Heart right ventricle (tissue), 16 donors: Measurements from ENCODE around the gene KCNJ6. TPM values are rescaled to one million over a fixed set of nuclear protein-coding genes. Genes with fewer than 3 reads are reported as not detected.

Experiments
- ATAC-seq, 8 donors: fragments of 200-7000 bp; cut with Tn5 transposase; one replicate each; pipeline ENCODE4 v1.9.1; 2020; ENCODE audit warnings: mild to moderate bottlenecking in 8 of 8, moderate library complexity in 8 of 8, moderate number of reproducible peaks in 1 of 8
- DNase-seq, 2 donors: peaks; one replicate each; pipeline ENCODE4 v3.0.0-alpha.2; 2020
- H3K27ac ChIP-seq, 10 donors: fragments of 200-600 bp; sonication (generic) in 2 of 10; one replicate each; pipeline versions ENCODE4 v1.5.0 to v1.8.0; 2020 to 2022; ENCODE audit warnings: mild to moderate bottlenecking in 3 of 10
- H3K27me3 ChIP-seq, 7 donors: fragments of 200-600 bp; one replicate each; pipeline ENCODE4 v1.8.0; 2021 to 2022; ENCODE audit warnings: mild to moderate bottlenecking in 2 of 7
- H3K36me3 ChIP-seq, 9 donors: fragments of 200-600 bp; sonication (generic) in 1 of 9; one replicate each; pipeline versions ENCODE4 v1.5.0 to v1.8.0; 2020 to 2022; ENCODE audit warnings: mild to moderate bottlenecking in 2 of 9
- H3K4me1 ChIP-seq, 9 donors: fragments of 200-600 bp; sonication (generic) in 1 of 9; one replicate each; pipeline versions ENCODE4 v1.5.0 to v1.8.0; 2020 to 2022; ENCODE audit warnings: mild to moderate bottlenecking in 4 of 9
- H3K4me3 ChIP-seq, 10 donors: fragments of 200-600 bp; sonication (generic) in 2 of 10; one replicate each; pipeline versions ENCODE4 v1.5.0 to v1.8.0; 2020 to 2022; ENCODE audit warnings: mild to moderate bottlenecking in 7 of 10, moderate library complexity in 2 of 10
- H3K9me3 ChIP-seq, 11 donors: fragments of 200-600 bp in 10 of 11; sonication (generic) in 2 of 11; one replicate each; pipeline versions ENCODE4 v1.5.0 to v1.8.0; 2013 to 2022; ENCODE audit warnings: mild to moderate bottlenecking in 2 of 11, control low read depth in 1 of 11, moderate library complexity in 1 of 11
- WGBS, 2 donors: extraction: QIAGEN DNeasy Blood & Tissue Kit; methylation state at CpG; one replicate each; pipeline ENCODE4 v1.1.7; 2013; ENCODE audit warnings: inconsistent platforms in 1 of 2; 5-methylcytosine and 5-hydroxymethylcytosine counted together
- intact Hi-C, 10 donors: fragments of 100-400 bp; cut with DNase I; formaldehyde crosslinking; loops; one replicate each; pipeline versions ENCODE4 v1.11.1 to v1.14.2; 2022
- polyA plus RNA-seq, 2 donors: library from polyadenylated mRNA; stranded (reverse); fragments of 200-250 nt; gene quantifications; one replicate each; pipeline ENCODE4 v1.2.3, GENCODE V29; 2013
- total RNA-seq, 10 donors: library from RNA; stranded (reverse); fragmentation: NEBNext Ultra II Directional in 3 of 10; extraction: Animal tissue kit (Norgen Biotek cat#: 25700) in 3 of 10; gene quantifications; one replicate each; pipeline versions ENCODE4 v1.2.1 to v1.2.4, GENCODE V29; 2021 to 2023
- TF ChIP-seq, protein P1 (sequence below), 9 donors: fragments of 200-600 bp; sonication (generic) in 2 of 9; IDR thresholded peaks; one replicate each; pipeline versions ENCODE4 v1.5.0 to v1.8.0; 2021 to 2022; ENCODE audit warnings: antibody characterized with exemption in 9 of 9, mild to moderate bottlenecking in 5 of 9, moderate library complexity in 1 of 9
- donor health status: Arrhythmogenic right ventricular cardiomyopathy.
- donor health status: ischemic (EF 13 %, LVEDD 7.1; RV severe dilation, severe dysfunction).
- donor health status: healthy with polysubstance abuse.
- donor health status: DM: no; HTN: yes; CAD: no.
- donor health status: DM: no; HTN: no; CAD: no.
- donor health status: ischemic (EF 25% LVEDD 6.9; RV normal size, moderate dysfunction).
- donor health status: ischemic (EF 25% LVEDD 5.7; RV mildly dilated, moderate dysfunction).
- donor health status: healthy.
- donor health status: DM: yes; HTN: yes; CAD: no.
- donor health status: Ischemic cardiomyopathy.
- donor health status: ischemic (EF 35%, LVEDD 5.7; RV mildly dilated, moderate dysfunction).
- donor health status: nonischemic (EF 11% LVEDD 7.7; RV severe dilation, severe dysfunction).
- donor health status: DM: yes; HTN: yes; CAD: no.
- donor health status: PGD.
- donor health status: ischemic (EF 29% LVEDD 5.4; RV normal size, mild dysfunction).
- donor health status: nonischemic (EF 23%, LVEDD 6.1; RV moderate dilation, normal function).

The KCNJ6 gene
- total and polyA plus RNA-seq, 12 donors, result not detected

DNA sequence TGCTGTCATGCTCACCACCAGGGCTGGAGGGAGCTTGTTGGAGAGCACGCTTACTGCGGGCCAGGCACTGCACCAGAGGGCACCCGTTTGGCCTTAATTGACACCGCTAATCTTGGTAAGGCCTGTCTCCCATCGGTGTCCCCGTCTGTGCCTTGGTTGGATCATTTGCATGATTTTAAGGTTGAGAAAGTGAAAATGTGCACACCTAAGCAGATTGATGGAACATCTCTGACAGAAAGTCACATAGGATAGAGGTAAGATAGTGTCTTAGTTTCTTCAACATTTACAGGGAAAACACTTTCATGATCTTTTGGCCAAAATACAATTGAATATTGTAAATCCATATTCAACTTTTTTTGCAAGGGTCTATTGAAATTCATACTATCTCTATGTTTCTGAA, 255.5 kb downstream of the KCNJ6 start:
- WGBS, 2 donors, result 94 to 96% methylated on average over 6 of the region's 6 CpGs
- no peak overlapping the region for H3K4me3 ChIP-seq
- no peaks in the 10 kb centered on the region for H3K36me3 ChIP-seq
- DNase-seq, result no peak
- H3K27me3 ChIP-seq, result no peaks in the 10 kb centered on the region
- H3K9me3 ChIP-seq, result no peaks in the 10 kb centered on the region
- H3K4me1 ChIP-seq, result peaks cover 0 to 28% (median 17%) of the 10 kb centered on the region in 9 donors
- no peak for ATAC-seq
- no peak overlapping the region for H3K27ac ChIP-seq
- intact Hi-C loops, result no loop called here
- TF ChIP-seq, protein P1, sequence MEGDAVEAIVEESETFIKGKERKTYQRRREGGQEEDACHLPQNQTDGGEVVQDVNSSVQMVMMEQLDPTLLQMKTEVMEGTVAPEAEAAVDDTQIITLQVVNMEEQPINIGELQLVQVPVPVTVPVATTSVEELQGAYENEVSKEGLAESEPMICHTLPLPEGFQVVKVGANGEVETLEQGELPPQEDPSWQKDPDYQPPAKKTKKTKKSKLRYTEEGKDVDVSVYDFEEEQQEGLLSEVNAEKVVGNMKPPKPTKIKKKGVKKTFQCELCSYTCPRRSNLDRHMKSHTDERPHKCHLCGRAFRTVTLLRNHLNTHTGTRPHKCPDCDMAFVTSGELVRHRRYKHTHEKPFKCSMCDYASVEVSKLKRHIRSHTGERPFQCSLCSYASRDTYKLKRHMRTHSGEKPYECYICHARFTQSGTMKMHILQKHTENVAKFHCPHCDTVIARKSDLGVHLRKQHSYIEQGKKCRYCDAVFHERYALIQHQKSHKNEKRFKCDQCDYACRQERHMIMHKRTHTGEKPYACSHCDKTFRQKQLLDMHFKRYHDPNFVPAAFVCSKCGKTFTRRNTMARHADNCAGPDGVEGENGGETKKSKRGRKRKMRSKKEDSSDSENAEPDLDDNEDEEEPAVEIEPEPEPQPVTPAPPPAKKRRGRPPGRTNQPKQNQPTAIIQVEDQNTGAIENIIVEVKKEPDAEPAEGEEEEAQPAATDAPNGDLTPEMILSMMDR (IDR thresholded peaks at IDR 0.05), result no peak

DNA sequence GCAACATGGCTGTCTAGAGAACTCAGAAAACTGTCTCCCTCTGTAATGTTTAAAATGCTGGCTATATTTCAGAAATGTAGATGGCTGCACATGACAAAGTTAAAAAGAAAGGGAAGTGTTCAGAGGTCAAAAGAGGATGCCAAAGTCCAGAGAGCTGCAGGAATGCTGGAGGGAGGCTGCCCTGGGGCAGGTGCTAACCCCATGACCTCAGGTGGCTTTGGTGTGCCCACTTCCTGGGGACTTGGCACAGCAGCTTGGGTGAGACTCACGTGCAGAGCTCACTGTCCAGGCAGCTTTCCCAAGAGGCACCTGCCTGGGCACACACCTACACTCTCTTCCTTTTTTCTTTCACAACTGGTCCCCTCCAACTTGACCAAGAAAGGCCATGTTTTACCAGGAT, 256.4 kb downstream of the KCNJ6 start:
- Histone ChIP-seq H3K4me1 (peaks cover 0 to 20% (median 14%) of the 10 kb centered on the region in 9 donors), H3K27ac (no peak overlapping the region), H3K36me3 (no peaks in the 10 kb centered on the region), H3K27me3 (no peaks in the 10 kb centered on the region), H3K4me3 (no peak overlapping the region), H3K9me3 (no peaks in the 10 kb centered on the region)
- TF ChIP-seq, protein P1 (IDR thresholded peaks at IDR 0.05), result no peak
- ATAC-seq, result peak in 1 of 8 donors; percentile 17
- no peak for DNase-seq
- intact Hi-C loops, result no loop called here
- 63 to 73% methylated on average over 1 of the region's 1 CpG for WGBS, 2 donors

DNA sequence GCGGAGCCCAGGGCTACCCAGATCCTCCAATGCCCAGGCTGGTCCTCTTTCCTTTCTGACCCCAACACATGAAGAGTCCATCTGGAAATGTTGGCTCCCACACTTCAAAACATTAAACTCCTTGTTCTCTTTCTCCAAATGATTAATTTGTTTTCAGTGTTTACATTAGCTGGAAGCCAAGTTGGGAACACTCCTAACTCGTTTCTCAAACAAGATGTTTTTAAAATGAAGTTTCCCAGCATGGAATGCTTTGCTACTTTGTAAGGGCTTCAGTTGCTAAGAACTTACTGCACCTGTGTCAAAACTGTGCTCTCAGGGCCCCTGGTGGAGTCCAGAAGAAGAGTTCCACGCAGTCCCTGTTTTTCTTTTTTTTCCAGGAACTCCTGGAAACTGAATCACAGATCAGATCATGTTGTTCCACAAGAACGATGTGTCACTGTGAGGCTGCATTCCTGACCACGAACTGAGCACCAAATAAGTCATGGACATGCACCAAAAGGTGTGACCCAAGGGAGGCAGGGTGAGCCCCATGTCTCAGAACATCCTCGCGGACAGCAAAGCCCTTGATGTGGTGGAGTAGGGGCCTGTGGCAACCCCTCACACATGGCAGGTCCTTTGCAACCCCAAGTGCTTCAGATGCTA, 257.3 kb downstream of the KCNJ6 start:
- Histone ChIP-seq H3K4me3 (no peak overlapping the region), H3K36me3 (no peaks in the 10 kb centered on the region), H3K4me1 (peaks cover 0 to 17% (median 14%) of the 10 kb centered on the region in 9 donors), H3K27ac (peak overlapping the region in 3 of 10 donors; percentile 14 to 24 (median 19)), H3K27me3 (peaks cover 0 to 6% (median 0%) of the 10 kb centered on the region in 7 donors), H3K9me3 (no peaks in the 10 kb centered on the region)
- ATAC-seq (peak; percentile 40 to 78 (median 54)), DNase-seq (no peak)
- intact Hi-C loops, result no loop called here
- WGBS, 2 donors, result 49 to 57% methylated on average over 7 of the region's 7 CpGs
- TF ChIP-seq, protein P1 (IDR thresholded peaks at IDR 0.05), result peak in 3 of 9 donors; percentile 12 to 41 (median 22)

DNA sequence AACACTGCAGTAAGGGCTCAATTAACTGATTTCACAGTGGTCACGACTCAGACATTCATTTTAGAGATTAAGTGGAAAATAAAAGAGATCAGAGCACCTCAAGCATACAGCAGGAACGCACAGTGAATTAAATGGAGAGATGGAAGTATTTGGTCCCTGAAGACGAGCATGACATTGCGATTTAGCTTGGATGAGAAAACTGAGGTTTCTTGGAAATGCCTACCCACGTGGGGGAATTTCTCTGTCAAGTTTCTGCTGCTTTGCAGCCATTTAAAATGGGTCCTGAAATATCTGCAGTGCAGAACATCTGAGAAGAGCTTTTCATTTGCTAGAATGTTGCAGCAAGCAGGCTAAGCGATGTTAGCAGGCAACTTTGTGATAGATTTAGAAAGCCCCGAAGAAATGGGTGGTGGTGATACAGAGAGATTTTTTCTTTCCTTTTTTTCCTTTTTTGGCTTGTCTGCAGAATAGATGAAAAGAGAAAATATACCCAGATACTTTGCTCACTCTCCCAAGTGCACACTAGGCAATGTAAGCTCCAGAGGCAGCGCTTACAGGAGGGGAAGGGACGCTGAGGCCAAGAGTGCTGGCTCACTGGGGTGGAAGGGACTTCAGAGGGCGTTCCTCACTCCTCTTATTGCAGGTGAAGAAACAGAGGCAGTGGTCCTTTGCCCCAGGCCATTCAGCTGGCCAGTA, 258.0 kb downstream of the KCNJ6 start:
- ATAC-seq (peak in 2 of 8 donors; percentile 18 to 23), DNase-seq (no peak)
- TF ChIP-seq, protein P1 (IDR thresholded peaks at IDR 0.05), result no peak
- Histone ChIP-seq H3K36me3 (no peaks in the 10 kb centered on the region), H3K4me3 (no peak overlapping the region), H3K4me1 (peaks cover 0 to 17% (median 14%) of the 10 kb centered on the region in 9 donors), H3K27ac (peak overlapping the region in 2 of 10 donors; percentile 4 to 24), H3K9me3 (no peaks in the 10 kb centered on the region), H3K27me3 (peaks cover 0 to 6% (median 0%) of the 10 kb centered on the region in 7 donors)
- WGBS, 2 donors, result 60 to 66% methylated on average over 10 of the region's 10 CpGs
- intact Hi-C loops, result no loop called here
